Epithelial cell of proximal tubule (primary cell): ENCODE data around the gene ADI1. TPM values are rescaled to one million over a fixed set of nuclear protein-coding genes. Genes with fewer than 3 reads are reported as not detected.

Experiments
- DNase-seq: peaks from one replicate; pipeline ENCODE4 v3.0.0-alpha.2; 2011; ENCODE audit warnings: low read depth
- H3K4me3 ChIP-seq: 2 replicates; pipeline ENCODE4 v1.5.1; 2011; ENCODE audit warnings: low read depth, mild to moderate bottlenecking, low read length
- CTCF ChIP-seq: conservative IDR thresholded peaks from 2 replicates; pipeline ENCODE4 v1.5.1; 2012; ENCODE audit warnings: low read depth, mild to moderate bottlenecking, low read length
- total RNA-seq: library from RNA; depleted of rRNA; stranded (reverse); fragments of >200 nt; gene quantifications from 2 replicates; pipeline ENCODE4 v1.2.3, GENCODE V29; 2015

The ADI1 gene
- total RNA-seq, 1 donor from 2014 or later: 35.3 TPM

- TF ChIP-seq CTCF: no peak
- no peak overlapping the region for H3K4me3 ChIP-seq
- DNase-seq: no peak
Observed at GRCh38 chr2:3488855-3489763, 30.2 kb downstream of the ADI1 start.

- DNase-seq: no peak
- no peak for TF ChIP-seq CTCF
- no peak overlapping the region for H3K4me3 ChIP-seq
Observed at GRCh38 chr2:3488061-3488531, 31.2 kb downstream of the ADI1 start.

DNA sequence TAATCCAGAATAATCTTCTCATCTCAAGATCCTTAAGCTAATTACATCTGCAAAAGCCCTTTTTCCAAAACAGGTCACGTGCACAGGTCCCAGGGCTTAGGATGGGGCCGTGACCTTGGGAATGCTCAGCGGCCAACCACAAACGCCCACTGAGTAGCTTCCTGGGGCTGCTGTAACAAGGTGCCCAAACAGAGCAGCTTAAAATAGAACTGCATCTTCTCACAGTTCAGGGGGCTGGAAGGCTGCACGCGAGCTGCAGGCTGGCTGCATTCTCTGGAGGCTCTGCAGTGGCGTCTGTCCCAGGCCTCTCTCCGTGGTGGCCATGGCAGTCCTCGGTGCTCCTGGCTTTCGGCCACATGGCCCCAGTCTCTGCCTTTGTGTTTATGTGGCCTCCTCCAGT lies 31.9 kb downstream of the ADI1 start:
- DNase-seq: no peak
- no peak overlapping the region for H3K4me3 ChIP-seq
- no peak for TF ChIP-seq CTCF

DNA sequence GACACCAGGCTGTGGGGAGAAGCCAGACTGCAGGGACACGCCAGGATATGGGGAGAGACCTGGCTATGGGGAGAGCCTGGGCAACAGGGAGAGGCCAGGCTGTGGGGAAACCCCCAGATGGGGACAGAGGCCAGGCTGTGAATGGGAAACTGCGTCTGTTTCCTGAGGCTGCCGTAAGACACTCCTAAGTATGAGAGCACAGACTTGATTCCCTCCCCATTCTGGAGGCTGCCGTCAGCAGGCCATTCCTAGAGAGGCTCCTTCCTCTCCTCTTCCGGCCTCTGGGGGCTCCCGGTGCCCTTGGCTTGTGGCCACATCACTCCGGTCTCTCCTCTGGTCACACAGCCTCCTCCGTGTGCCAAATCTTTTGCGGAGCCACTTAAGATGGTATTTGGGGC lies 32.3 kb downstream of the ADI1 start:
- DNase-seq: no peak
- no peak overlapping the region for H3K4me3 ChIP-seq
- no peak for TF ChIP-seq CTCF

DNA sequence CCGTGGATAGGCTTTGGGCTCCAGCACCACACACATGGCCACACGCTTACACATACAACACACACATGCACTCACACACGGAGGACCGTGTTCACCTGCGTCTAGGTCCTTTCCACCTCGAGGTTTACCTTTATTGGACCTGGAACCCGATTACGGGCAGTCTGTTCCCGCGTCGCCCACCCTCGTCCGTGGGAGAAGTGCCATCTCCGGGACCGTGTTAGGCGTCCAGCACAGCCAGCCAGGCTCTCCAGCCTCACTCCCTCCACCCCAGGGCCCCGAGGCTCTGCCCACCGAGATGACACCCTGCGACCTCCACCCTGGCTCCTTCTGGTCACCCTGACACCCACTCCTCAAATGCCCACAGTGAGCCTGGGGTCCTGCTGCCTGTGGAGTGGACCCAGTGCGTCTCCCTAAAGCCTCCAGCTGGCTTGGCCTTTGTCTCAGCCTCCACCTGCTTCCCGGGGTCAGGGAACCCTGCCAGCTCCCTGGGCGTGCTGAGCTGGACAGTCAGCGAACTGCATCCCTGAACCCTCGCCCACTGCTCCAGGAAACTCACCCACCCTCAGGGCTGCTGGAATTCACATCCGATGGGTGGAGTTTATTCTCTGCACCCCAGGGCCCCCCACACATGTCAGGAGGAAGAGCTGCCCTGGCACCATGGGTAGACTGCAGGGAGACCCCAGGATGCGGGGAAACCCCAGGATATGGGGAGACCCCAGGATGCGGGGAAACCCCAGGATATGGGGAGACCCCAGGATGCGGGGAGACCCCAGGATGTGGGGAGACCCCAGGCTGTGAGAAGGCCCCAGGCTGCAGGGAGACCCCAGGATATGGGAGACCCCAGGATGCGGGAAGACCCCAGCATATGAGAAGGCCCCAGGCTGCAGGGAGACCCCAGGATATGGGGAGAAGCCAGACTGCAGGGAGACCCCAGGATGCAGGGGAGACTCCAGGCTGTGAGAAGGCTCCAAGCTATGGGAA lies 33.0 kb downstream of the ADI1 start:
- TF ChIP-seq CTCF: no peak
- no peak overlapping the region for H3K4me3 ChIP-seq
- no peak for DNase-seq

DNA sequence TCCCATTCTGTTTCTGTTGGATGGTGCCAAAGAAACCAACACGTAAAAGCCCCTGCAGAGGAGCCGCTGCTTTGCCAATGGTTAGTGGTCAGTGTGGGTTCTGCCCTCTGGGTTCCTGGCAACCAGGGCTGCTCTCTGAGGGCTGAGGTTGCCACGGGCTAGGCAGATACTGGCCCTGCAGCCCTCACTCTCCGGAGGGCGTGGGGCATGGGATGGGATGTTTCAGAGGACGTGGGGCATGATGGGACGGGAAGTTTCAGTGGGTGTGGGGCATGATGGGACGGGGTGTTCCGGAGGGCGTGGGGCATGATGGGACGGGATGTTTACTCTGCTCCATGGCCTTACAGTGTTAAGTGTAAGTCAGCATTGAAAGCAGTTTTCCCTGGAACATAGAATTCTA lies 34.2 kb downstream of the ADI1 start:
- H3K4me3 ChIP-seq: no peak overlapping the region
- no peak for TF ChIP-seq CTCF
- no peak for DNase-seq
